Measurements from ENCODE around the gene ZCCHC14.
A peak's percentile ranks its signal among the peaks of the same experiment; 100 is the strongest.

The ZCCHC14 gene

GRCh38 chr16:87492721-87493607 is at the start of gene ZCCHC14:
ZCCHC14 (minus strand) TSS chr16:87493024; CDS start chr16:87492238, 786 bp downstream.
- peak; percentile 100 for DNase-seq

GRCh38 chr16:87541872-87542234 is 49.0 kb upstream of the ZCCHC14 start:
- no peak for DNase-seq

- DNase-seq, result no peak
Observed at GRCh38 chr16:87541147-87541871, 48.5 kb upstream of the ZCCHC14 start.

GRCh38 chr16:87540897-87541146 is 48.0 kb upstream of the ZCCHC14 start:
- no peak for DNase-seq

- no peak for DNase-seq
Observed at GRCh38 chr16:87540072-87540896, 47.5 kb upstream of the ZCCHC14 start.

GRCh38 chr16:87539113-87539512 is 46.3 kb upstream of the ZCCHC14 start:
- no peak for DNase-seq

- DNase-seq, result no peak
Observed at GRCh38 chr16:87538594-87538993, 45.8 kb upstream of the ZCCHC14 start.

- no peak for DNase-seq
Observed at GRCh38 chr16:87538160-87538559, 45.3 kb upstream of the ZCCHC14 start.

GRCh38 chr16:87536795-87537142 is 43.9 kb upstream of the ZCCHC14 start:
- no peak for DNase-seq

- no peak for DNase-seq
Observed at GRCh38 chr16:87535855-87536794, 43.3 kb upstream of the ZCCHC14 start.

- no peak for DNase-seq
Observed at GRCh38 chr16:87535457-87535854, 42.6 kb upstream of the ZCCHC14 start.

- DNase-seq, result no peak
Observed at GRCh38 chr16:87534751-87535150, 41.9 kb upstream of the ZCCHC14 start.

GRCh38 chr16:87534030-87534653 is 41.3 kb upstream of the ZCCHC14 start:
- no peak for DNase-seq

GRCh38 chr16:87533061-87533460 is 40.2 kb upstream of the ZCCHC14 start:
- DNase-seq, result no peak

GRCh38 chr16:87531418-87531817 is 38.6 kb upstream of the ZCCHC14 start:
- no peak for DNase-seq

- DNase-seq, result no peak
Observed at GRCh38 chr16:87528690-87529579, 36.1 kb upstream of the ZCCHC14 start.

- no peak for DNase-seq
Observed at GRCh38 chr16:87527055-87527724, 34.4 kb upstream of the ZCCHC14 start.

GRCh38 chr16:87526238-87526947 is 33.6 kb upstream of the ZCCHC14 start:
- DNase-seq, result no peak

- DNase-seq, result no peak
Observed at GRCh38 chr16:87525352-87525751, 32.5 kb upstream of the ZCCHC14 start.

GRCh38 chr16:87524407-87524806 is 31.6 kb upstream of the ZCCHC14 start:
- no peak for DNase-seq
